ENCODE results near the gene ZNF488. TPM values are rescaled to one million over a fixed set of nuclear protein-coding genes. Genes with fewer than 3 reads are reported as not detected.
"Not testable (repeated sequence)": the region's sequence is repeated elsewhere in the genome, so short reads cannot be mapped to it uniquely, and the experiment has no call there.

ZNF488 gene
- total and polyA plus RNA-seq, 10 of the 15 experiments (the other 5 are each of a cell fraction or from before 2014, with no cell fraction given): not detected

DNA sequence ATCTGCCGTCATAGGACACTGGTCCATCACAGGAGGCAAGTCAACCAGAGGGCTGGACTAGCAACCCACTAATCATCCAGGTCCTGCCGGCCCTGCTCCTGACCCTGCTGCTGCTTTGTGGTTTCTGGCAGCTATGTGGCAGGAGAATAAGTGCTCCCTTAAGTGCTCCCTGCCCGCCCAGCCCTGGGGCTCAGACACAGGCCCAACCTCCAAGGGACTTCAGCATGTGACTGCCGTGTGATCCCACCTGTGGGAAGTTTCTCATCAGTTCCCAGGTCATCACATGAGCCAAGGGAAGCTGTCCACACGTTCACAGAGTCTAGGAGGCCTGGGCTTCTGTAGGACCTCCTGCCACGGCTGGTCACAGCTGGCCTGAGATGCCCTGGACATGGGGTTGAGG is 34.2 kb upstream of the ZNF488 start:
- WGBS (ENCODE audit: insufficient coverage, insufficient replicate concordance, low lambda C conversion rate, missing lambda C conversion rate): 2% methylated on average over 6 of the region's 6 CpGs
- intact Hi-C loops (cut with micrococcal nuclease; ENCODE audit: unreplicated experiment) (no loop called here), in situ Hi-C loops (cut with MboI) (no loop called here)
- H4K20me1 ChIP-seq (ENCODE audit: control insufficient read depth, insufficient read depth): no peaks in the 10 kb centered on the region
- TF ChIP-seq SRF (IDR thresholded peaks at IDR 0.05; ENCODE audit: low read depth in 2 of 2, low read length in 2 of 2): no peak
- no peak for TF ChIP-seq PAX5 (IDR thresholded peaks at IDR 0.05; ENCODE audit: borderline replicate concordance, low read depth, low read length)
- TF ChIP-seq ATF7 (IDR thresholded peaks at IDR 0.05; ENCODE audit: low read depth): no peak
- TF ChIP-seq MYB (IDR thresholded peaks at IDR 0.05; ENCODE audit: borderline replicate concordance, low read depth, low read length): no peak
- TF ChIP-seq TBL1XR1 (IDR thresholded peaks at IDR 0.05; ENCODE audit: low read depth, low read length): no peak
- TF ChIP-seq WRNIP1 (IDR thresholded peaks at IDR 0.05; ENCODE audit: borderline replicate concordance, low read depth, low read length): no peak
- no peak for TF ChIP-seq CHD4 (IDR thresholded peaks at IDR 0.05)
- no peak for TF ChIP-seq EGR1 (IDR thresholded peaks at IDR 0.05; ENCODE audit: borderline replicate concordance in 1 of 2, low read depth in 2 of 2, low read length in 2 of 2)
- no peak for TF ChIP-seq BMI1 (IDR thresholded peaks at IDR 0.05; ENCODE audit: borderline replicate concordance)
- TF ChIP-seq BACH1 (IDR thresholded peaks at IDR 0.05; ENCODE audit: borderline replicate concordance): no peak
- TF ChIP-seq NR2C1 (IDR thresholded peaks at IDR 0.05): no peak
- TF ChIP-seq MXI1 (IDR thresholded peaks at IDR 0.05; ENCODE audit: low read depth, low read length): no peak
- TF ChIP-seq, protein P1, sequence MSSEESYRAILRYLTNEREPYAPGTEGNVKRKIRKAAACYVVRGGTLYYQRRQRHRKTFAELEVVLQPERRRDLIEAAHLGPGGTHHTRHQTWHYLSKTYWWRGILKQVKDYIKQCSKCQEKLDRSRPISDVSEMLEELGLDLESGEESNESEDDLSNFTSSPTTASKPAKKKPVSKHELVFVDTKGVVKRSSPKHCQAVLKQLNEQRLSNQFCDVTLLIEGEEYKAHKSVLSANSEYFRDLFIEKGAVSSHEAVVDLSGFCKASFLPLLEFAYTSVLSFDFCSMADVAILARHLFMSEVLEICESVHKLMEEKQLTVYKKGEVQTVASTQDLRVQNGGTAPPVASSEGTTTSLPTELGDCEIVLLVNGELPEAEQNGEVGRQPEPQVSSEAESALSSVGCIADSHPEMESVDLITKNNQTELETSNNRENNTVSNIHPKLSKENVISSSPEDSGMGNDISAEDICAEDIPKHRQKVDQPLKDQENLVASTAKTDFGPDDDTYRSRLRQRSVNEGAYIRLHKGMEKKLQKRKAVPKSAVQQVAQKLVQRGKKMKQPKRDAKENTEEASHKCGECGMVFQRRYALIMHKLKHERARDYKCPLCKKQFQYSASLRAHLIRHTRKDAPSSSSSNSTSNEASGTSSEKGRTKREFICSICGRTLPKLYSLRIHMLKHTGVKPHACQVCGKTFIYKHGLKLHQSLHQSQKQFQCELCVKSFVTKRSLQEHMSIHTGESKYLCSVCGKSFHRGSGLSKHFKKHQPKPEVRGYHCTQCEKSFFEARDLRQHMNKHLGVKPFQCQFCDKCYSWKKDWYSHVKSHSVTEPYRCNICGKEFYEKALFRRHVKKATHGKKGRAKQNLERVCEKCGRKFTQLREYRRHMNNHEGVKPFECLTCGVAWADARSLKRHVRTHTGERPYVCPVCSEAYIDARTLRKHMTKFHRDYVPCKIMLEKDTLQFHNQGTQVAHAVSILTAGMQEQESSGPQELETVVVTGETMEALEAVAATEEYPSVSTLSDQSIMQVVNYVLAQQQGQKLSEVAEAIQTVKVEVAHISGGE (CRISPR knock-in tag; IDR thresholded peaks at IDR 0.05): no peak
- no peak for TF ChIP-seq FOS (IDR thresholded peaks at IDR 0.05; ENCODE audit: borderline replicate concordance, extremely low read depth, insufficient read length)
- H2AFZ ChIP-seq (ENCODE audit: control insufficient read depth, low read depth, low read length): no peak overlapping the region
- FAIRE-seq (no peak), DNase-seq (ENCODE audit: low read depth, low spot score) (no peak), ATAC-seq (no peak)
- POLR2A ChIA-PET: no interaction called here
- no TSS peak for BruUV-seq (replicated peaks)
- no peak overlapping the region for H3K4me3 ChIP-seq
- no peak overlapping the region for H3K4me2 ChIP-seq (ENCODE audit: control insufficient read depth, insufficient read depth)
- no peak overlapping the region for H3K9ac ChIP-seq (ENCODE audit: control insufficient read depth, insufficient read depth, low read length)
- H3K4me1 ChIP-seq (ENCODE audit: control insufficient read depth, insufficient read depth, low read length): no peaks in the 10 kb centered on the region
- no peaks in the 10 kb centered on the region; a peak in 2 of 4 replicates for H3K27me3 ChIP-seq (replicated peaks in 1 of 2; ENCODE audit: control insufficient read depth in 2 of 2, insufficient read depth in 2 of 2, low read length in 1 of 2)
- no peaks in the 10 kb centered on the region for H3K79me2 ChIP-seq (ENCODE audit: control insufficient read depth, insufficient read depth, low read length)
- CTCF ChIA-PET: no interaction called here
- no peaks in the 10 kb centered on the region for H3K9me3 ChIP-seq (replicated peaks; ENCODE audit: control insufficient read depth, insufficient read depth, low read length)
- RAD21 ChIA-PET (ENCODE audit: unreplicated experiment): no interaction called here
- SMC1A ChIA-PET (ENCODE audit: uncharacterized antibody, unreplicated experiment): no interaction called here
- H3K36me3 ChIP-seq (ENCODE audit: control insufficient read depth in 2 of 2, insufficient read depth in 2 of 2, low read length in 1 of 2): no peaks in the 10 kb centered on the region
- H3K27ac ChIP-seq (ENCODE audit: control insufficient read depth, insufficient read depth): no peak overlapping the region

DNA sequence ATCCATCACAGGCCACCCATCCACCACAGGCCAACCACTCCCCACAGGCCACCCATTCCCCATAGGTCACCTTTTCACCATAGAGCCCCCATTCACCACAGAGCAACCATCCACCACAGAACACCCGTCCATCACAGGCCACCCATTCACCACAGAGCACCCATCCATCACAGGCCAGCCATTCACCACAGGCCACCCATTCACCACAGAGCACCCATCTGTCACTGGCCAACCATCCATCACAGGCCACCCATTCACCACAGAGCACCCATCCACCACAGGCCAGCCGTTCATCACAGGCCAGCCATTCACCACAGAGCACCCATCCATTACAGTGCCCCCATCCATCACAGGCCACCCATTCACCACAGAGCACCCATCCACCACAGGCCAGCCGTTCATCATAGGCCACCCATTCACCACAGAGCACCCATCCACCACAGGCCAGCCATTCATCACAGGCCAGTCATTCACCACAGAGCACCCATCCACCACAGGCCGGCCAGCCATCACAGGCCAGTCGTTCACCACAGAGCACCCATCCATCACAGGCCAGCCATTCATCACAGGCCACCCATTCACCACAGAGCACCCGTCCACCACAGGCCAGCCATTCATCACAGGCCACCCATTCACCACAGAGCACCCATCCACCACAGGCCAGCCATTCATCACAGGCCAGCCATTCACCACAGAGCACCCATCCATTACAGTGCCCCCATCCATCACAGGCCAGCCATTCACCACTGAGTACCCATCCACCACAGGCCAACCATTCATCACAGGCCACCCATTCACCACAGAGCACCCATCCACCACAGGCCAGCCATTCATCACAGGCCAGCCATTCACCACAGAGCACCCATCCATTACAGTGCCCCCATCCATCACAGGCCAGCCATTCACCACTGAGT is 32.5 kb upstream of the ZNF488 start:
- FAIRE-seq; POLR2A ChIA-PET; H3K9me3 ChIP-seq (replicated peaks; ENCODE audit: control insufficient read depth, insufficient read depth, low read length); CTCF ChIA-PET; H2AFZ ChIP-seq (ENCODE audit: control insufficient read depth, low read depth, low read length); H3K27me3 ChIP-seq (replicated peaks in 1 of 2; ENCODE audit: control insufficient read depth in 2 of 2, insufficient read depth in 2 of 2, low read length in 1 of 2); H3K4me2 ChIP-seq (ENCODE audit: control insufficient read depth, insufficient read depth); H3K27ac ChIP-seq (ENCODE audit: control insufficient read depth, insufficient read depth); in situ Hi-C loops (cut with MboI); BruUV-seq (replicated peaks); H3K4me3 ChIP-seq; SMC1A ChIA-PET (ENCODE audit: uncharacterized antibody, unreplicated experiment); DNase-seq (ENCODE audit: low read depth, low spot score); H3K4me1 ChIP-seq (ENCODE audit: control insufficient read depth, insufficient read depth, low read length); H3K9ac ChIP-seq (ENCODE audit: control insufficient read depth, insufficient read depth, low read length); H3K36me3 ChIP-seq (ENCODE audit: control insufficient read depth in 2 of 2, insufficient read depth in 2 of 2, low read length in 1 of 2); H3K79me2 ChIP-seq (ENCODE audit: control insufficient read depth, insufficient read depth, low read length); RAD21 ChIA-PET (ENCODE audit: unreplicated experiment); H4K20me1 ChIP-seq (ENCODE audit: control insufficient read depth, insufficient read depth); intact Hi-C loops (cut with micrococcal nuclease; ENCODE audit: unreplicated experiment); ATAC-seq: not testable (repeated sequence)
- WGBS (ENCODE audit: insufficient coverage, insufficient replicate concordance, low lambda C conversion rate, missing lambda C conversion rate): 13% methylated on average over 6 of the region's 6 CpGs
